ENCODE results near the gene GAB2.

The GAB2 gene

GRCh38 chr11:78270971-78271370 is 146.6 kb downstream of the GAB2 start:
- DNase-seq: no peak

- DNase-seq: no peak
Observed at GRCh38 chr11:78269806-78270205, 147.8 kb downstream of the GAB2 start.

GRCh38 chr11:78268591-78269410 is 148.8 kb downstream of the GAB2 start:
- no peak for DNase-seq

GRCh38 chr11:78266451-78266850 is 151.2 kb downstream of the GAB2 start:
- DNase-seq: no peak

- no peak for DNase-seq
Observed at GRCh38 chr11:78265326-78265725, 152.3 kb downstream of the GAB2 start.

GRCh38 chr11:78262691-78263090 is 154.9 kb downstream of the GAB2 start:
- DNase-seq: no peak

- no peak for DNase-seq
Observed at GRCh38 chr11:78262238-78262637, 155.4 kb downstream of the GAB2 start.

GRCh38 chr11:78261828-78262227 is 155.8 kb downstream of the GAB2 start:
- no peak for DNase-seq

- no peak for DNase-seq
Observed at GRCh38 chr11:78261367-78261766, 156.3 kb downstream of the GAB2 start.

GRCh38 chr11:78259777-78260487 is 157.7 kb downstream of the GAB2 start:
- no peak for DNase-seq

GRCh38 chr11:78257654-78258053 is 160.0 kb downstream of the GAB2 start:
- no peak for DNase-seq

- no peak for DNase-seq
Observed at GRCh38 chr11:78256962-78257361, 160.7 kb downstream of the GAB2 start.

GRCh38 chr11:78255919-78256318 is 161.7 kb downstream of the GAB2 start:
- DNase-seq: no peak

GRCh38 chr11:78254268-78254667 is 163.4 kb downstream of the GAB2 start:
- DNase-seq: no peak

GRCh38 chr11:78253797-78254196 is 163.8 kb downstream of the GAB2 start:
- no peak for DNase-seq

- DNase-seq: no peak
Observed at GRCh38 chr11:78251083-78251775, 166.4 kb downstream of the GAB2 start.

- no peak for DNase-seq
Observed at GRCh38 chr11:78250099-78250498, 167.5 kb downstream of the GAB2 start.

GRCh38 chr11:78248903-78249302 is 168.7 kb downstream of the GAB2 start:
- DNase-seq: no peak

- DNase-seq: no peak
Observed at GRCh38 chr11:78248191-78248590, 169.4 kb downstream of the GAB2 start.

GRCh38 chr11:78244546-78245255 is 172.9 kb downstream of the GAB2 start:
- no peak for DNase-seq

GRCh38 chr11:78244080-78244479 is 173.5 kb downstream of the GAB2 start:
- no peak for DNase-seq

GRCh38 chr11:78241475-78241874 is 176.1 kb downstream of the GAB2 start:
- DNase-seq: no peak

GRCh38 chr11:78239781-78240180 is 177.8 kb downstream of the GAB2 start:
- no peak for DNase-seq

Data from RPMI8226 (cell line).